ENCODE results near the gene CA9.
A peak's percentile ranks its signal among the peaks of the same experiment; 100 is the strongest.
"Not testable (repeated sequence)": the region's sequence is repeated elsewhere in the genome, so short reads cannot be mapped to it uniquely, and the experiment has no call there.

Gene CA9

GRCh38 chr9:35673132-35674024 lies at the start of gene CA9:
TSS of gene CA9 (plus strand) at chr9:35673928. CDS start at chr9:35673960, 32 bp downstream.
- DNase-seq (ENCODE audit: low spot score) = no peak

DNA sequence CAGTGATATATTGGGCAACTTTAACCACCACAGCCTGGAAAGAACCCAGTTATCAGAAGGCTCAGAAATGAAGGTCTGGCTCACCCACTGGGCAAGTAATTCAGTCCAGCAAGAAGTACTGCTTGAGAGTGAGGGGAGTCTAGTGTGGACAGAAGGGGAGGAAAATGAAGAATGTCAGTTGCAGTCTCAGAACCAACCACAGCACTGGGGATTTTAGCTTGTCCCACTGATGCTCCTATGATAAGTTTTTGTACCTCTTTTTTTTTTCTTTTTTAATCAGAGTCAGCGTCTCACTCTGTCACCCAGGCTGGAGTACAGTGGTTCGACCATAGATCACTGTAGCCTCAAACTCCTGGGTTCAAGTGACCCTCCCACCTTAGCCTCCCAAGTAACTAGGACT lies 46.2 kb upstream of the CA9 start:
- no peak for DNase-seq (ENCODE audit: low spot score)

- no peak for DNase-seq (ENCODE audit: low spot score)
Observed at GRCh38 chr9:35628389-35628991, 45.2 kb upstream of the CA9 start.

GRCh38 chr9:35629597-35629996 lies 44.1 kb upstream of the CA9 start:
- no peak for DNase-seq (ENCODE audit: low spot score)

GRCh38 chr9:35635730-35636129 lies 38.0 kb upstream of the CA9 start:
- no peak for DNase-seq (ENCODE audit: low spot score)

- DNase-seq (ENCODE audit: low spot score) = no peak
Observed at GRCh38 chr9:35636135-35636876, 37.4 kb upstream of the CA9 start.

DNA sequence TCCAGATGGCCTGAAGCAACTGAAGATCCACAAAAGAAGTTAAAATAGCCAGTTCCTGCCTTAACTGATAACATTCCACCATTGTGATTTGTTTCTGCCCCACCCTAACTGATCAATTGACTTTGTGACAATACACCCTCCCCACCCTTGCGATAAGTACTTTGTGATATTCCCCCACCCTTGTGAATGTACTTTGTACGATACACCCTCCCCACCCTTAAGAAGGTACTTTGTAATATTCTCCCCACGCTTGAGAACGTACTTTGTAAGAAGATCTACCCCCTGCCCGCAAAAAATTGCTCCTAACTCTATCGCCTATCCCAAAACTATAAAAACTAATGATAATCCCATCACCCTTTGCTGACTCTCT lies 36.9 kb upstream of the CA9 start:
- DNase-seq (ENCODE audit: low spot score) = not testable (repeated sequence)

GRCh38 chr9:35637427-35637955 lies 36.2 kb upstream of the CA9 start:
- DNase-seq (ENCODE audit: low spot score) = not testable (repeated sequence)

GRCh38 chr9:35638751-35639150 lies 35.0 kb upstream of the CA9 start:
- peak; percentile 45 for DNase-seq (ENCODE audit: low spot score)

DNA sequence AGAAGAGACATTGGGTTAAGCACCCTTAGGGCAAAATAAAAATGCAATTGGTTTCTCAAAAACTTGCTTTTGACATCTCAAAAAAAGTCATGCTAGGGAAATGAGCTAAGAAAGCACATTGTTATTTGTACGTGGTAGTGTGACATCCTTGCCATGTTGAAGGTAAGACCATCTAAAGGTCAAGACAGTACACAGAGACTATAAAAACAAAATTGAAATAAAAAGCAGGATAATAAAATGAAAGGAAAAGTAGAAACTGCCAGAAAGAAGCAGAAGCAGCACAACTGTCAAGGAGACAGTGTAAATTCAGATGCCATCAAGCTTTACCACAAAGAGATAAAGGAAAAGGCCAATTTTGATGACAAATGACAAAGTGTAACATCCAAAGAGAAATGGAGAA lies 34.5 kb upstream of the CA9 start:
- DNase-seq (ENCODE audit: low spot score) = not testable (repeated sequence)

DNA sequence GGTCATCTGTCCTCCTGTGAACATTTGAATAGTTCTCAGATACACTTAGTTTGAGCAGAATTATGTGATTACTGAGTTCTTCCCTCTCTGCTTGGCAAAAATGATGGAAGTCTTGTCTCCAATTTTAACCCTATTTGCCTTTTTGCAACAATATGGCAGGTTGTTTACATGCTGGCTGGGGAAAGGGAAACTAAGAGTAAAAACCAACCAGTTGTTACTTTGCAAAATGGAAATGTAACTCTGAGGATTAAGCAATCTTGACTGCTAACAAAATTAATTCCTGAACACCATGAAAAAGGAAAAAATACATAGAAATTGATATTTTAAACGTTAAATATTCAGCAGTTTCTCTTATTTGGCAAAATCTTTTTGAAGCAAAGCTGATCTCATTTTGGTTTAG lies 34.1 kb upstream of the CA9 start:
- DNase-seq (ENCODE audit: low spot score) = no peak

DNA sequence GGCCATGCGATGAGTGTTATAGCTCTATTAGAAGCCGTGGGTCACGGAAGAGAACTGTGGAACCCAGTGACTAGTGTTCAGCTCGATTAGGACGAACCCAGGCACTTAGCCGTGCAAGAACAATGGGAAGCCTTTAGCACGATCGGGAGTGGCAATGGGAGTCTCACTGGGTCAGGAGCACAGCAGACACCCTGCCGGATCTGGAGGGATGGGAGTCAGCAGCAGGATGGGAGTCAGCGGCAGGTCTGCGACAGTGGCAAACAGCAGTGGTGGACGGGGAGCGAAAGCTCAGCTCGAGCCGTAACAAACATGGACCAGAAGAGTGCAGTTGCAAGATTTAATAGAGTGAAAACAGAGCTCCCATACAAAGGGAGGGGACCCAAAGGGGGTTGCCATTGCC lies 33.3 kb upstream of the CA9 start:
- not testable (repeated sequence) for DNase-seq (ENCODE audit: low spot score)

- not testable (repeated sequence) for DNase-seq (ENCODE audit: low spot score)
Observed at GRCh38 chr9:35641478-35641877, 32.2 kb upstream of the CA9 start.

- DNase-seq (ENCODE audit: low spot score) = no peak
Observed at GRCh38 chr9:35643046-35643445, 30.7 kb upstream of the CA9 start.

DNA sequence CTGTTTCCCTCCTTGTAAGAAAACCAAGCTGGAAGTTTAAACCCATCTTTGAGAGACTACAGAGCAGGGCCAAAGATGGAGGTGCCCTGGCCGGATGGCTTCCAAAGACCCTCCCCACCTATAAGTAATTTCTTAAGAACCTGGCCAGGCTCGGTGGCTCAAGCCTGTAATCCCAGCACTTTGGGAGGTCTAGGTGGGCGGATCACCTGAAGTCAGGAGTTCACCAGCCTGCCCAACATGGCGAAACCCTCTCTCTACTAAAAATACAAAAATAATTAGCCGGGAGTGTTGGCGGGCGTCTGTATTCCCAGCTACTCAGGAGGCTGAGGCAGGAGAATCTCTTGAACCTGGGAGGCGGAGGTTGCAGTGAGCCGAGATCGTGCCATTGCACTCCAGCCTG lies 28.0 kb upstream of the CA9 start:
- DNase-seq (ENCODE audit: low spot score) = not testable (repeated sequence)

DNA sequence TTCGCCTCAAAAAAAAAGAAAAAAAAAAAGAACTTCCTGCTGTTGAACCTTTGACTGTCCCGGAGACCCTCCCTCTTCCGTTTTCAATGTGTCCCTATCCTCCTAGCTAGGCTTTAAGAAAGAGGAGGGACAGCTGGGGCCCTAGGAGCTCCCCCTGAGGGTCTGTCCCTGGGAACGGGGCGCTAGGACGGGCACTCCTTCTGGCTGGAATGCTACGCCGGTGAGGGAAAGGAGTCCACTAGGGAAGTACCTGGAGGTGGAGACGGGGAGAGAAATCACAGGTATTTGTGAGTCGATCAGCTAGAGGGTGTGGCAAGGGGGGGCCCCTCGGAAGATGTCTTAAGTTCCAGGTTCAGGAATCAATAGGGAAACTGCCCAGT lies 27.6 kb upstream of the CA9 start:
- DNase-seq (ENCODE audit: low spot score) = no peak

DNA sequence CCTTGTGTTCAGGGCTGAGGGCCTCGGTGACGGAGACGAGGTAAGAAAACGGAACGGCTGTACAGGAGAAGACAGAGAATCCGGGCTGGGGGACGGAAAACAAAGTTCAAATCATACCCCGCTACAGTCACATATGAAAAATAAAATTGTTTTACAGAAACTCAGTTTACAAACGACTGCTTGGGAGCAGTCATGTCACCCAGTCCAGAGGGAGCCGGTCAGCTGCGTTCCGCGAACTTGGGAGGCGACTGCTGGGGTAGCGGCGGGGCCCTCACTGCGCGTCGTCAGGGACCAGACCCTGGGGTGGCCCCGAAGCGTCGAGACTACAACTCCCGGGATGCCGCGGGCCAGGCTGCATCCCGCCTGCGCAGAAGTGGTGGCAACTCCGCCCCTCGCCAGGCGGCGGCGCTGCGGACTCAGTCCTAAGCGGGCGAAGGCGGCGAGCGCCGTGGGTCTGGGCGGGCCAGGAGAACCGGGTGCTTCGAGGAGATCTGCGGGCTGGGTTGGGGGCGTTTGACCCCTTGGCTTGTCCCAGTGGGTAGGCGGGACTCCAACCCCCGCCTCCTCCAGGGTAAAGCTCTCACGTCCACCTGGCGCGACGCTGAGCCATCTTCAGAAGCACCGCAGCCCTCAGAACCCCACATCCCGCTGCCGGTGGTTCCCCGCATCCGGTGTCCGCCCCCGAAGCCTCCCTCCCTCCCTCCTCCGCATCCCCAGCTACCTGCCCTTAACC lies 27.0 kb upstream of the CA9 start:
- peak; percentile 91 for DNase-seq (ENCODE audit: low spot score)

DNA sequence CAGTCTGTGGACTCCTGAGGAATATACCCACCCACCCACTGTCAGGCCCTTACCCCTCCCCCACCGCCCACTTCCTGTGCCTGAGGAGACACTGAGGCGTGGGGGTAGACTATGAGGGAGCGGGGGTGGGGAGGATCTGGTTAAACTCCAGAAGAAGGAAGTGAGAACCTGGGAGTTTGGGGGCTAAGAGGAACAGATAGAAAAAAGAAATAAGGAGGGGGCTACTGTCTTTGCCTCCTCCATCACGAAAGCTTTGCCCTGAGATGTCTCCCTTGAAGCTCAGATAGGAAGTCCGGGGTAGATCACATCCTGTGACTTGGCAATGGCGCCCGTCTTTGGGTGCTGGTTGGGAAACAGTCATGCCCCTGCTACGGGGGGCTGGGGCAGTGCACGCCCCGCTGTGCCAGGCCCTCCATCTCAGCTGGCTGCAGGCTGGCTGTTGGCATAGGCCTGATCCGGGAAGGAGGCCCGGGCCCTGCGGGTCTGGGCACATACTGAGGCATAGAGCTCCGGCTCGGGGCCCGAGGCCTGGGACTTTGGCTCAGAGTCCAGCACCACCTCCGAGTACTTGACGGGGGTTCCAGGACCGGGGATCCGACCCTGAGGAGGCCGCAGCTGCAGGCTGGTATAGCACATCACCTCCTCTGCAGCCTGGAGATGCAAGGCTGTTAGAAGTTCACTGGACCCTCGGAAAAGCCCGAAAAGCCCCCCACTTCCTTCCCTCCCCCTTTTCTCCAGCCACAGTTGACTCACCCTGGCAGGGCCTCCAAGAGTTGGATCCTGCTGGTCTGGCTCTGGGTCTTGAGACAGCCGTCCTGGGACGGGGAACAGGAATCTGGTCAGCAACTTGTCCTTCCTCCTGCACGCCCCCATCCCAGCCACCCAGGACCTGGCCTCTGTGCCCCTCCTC lies 24.0 kb upstream of the CA9 start:
- peak; percentile 55 for DNase-seq (ENCODE audit: low spot score)

DNA sequence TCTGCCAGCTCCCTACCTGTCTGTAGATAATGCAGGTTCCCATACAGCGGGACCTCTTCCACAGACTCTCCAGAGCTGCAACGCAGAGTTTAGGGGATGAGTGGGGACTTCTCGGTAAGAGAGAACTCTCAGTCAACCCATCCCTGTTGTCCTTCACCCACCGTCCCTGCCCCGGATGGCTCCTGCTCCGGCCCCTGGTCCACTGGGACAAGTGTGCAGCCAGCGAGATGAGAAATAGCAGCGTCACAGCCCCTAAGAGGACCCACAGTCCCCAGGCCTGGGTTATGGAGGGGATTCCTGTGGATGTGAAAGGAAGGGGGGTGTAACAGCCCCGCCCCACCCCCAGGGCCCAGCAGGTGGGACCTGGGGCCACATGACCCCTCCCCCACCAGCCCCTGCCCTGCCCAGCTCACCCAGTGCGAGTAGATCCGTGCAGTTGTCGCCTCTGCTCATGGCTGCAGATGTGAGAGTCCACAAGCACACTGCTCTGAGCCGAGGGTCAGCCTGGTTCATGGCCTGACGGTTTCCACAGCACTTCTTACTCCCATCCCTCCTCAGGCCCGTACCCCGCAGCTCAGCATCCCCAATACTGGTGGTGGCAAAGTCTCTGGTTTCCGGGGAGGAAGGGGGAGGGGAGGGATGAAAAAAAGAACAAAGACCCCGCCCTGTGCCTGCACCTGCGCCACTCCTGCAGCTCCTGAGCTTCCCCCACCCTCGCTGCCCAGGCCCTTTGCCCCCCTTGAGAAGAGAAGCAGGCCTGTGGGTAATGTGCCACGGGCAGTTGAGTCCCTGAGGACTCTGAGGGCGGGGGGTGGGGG lies 23.2 kb upstream of the CA9 start, which contains the start of gene SIT1:
Gene SIT1 (minus strand): TSS at position 591 of the 818 bp plus-strand sequence. CDS start 78 bp downstream, at position 513.
- peak; percentile 45 for DNase-seq (ENCODE audit: low spot score)

Measured in CD4-positive, alpha-beta T cell treated with Interleukin-2 at 100 ng/mL for 4 hours (primary cell).